Gastrocnemius medialis (tissue), 4 donors: Measurements from ENCODE around the gene CD48. TPM values are rescaled to one million over a fixed set of nuclear protein-coding genes. Genes with fewer than 3 reads are reported as not detected.
"Not testable (repeated sequence)": the region's sequence is repeated elsewhere in the genome, so short reads cannot be mapped to it uniquely, and the experiment has no call there.

Experiments used
- ATAC-seq, 2 donors: fragments of 150-250 bp; one replicate each; pipeline ENCODE4 v1.9.1; 2016
- DNase-seq, 2 donors: peaks; one replicate each; pipeline ENCODE4 v3.0.0-alpha.2; 2019
- H3K27ac ChIP-seq, 4 donors: fragments of 200-600 bp; sonication (generic); 1 replicate in 1 of 4; 2 replicates in 3 of 4; pipeline ENCODE4 v1.5.1; 2016 to 2018; ENCODE audit warnings: mild to moderate bottlenecking in 2 of 4, moderate library complexity in 1 of 4
- H3K27me3 ChIP-seq, 3 donors: fragments of 200-600 bp; sonication (generic) in 2 of 3; 1 replicate in 1 of 3; 2 replicates in 2 of 3; pipeline versions ENCODE4 v1.5.1 to v1.6.0; 2016 to 2019; ENCODE audit warnings: mild to moderate bottlenecking in 1 of 3, moderate library complexity in 1 of 3
- H3K36me3 ChIP-seq, 2 donors: fragments of 200-600 bp; sonication (generic) in 1 of 2; one replicate each; pipeline ENCODE4 v1.5.1; 2017 to 2018
- H3K4me1 ChIP-seq, 2 donors: fragments of 200-600 bp; sonication (generic) in 1 of 2; one replicate each; pipeline ENCODE4 v1.5.1; 2016 to 2017; ENCODE audit warnings: mild to moderate bottlenecking in 2 of 2
- H3K4me3 ChIP-seq, 4 donors: fragments of 200-600 bp; sonication (generic) in 3 of 4; 1 replicate in 1 of 4; 2 replicates in 3 of 4; pipeline ENCODE4 v1.5.1; 2016 to 2019; ENCODE audit warnings: mild to moderate bottlenecking in 2 of 4
- H3K9me3 ChIP-seq, 3 donors: fragments of 200-600 bp; sonication (generic) in 2 of 3; 1 replicate in 1 of 3; 2 replicates in 2 of 3; pipeline ENCODE4 v1.5.1; 2016 to 2019
- POLR2A ChIP-seq, 2 donors: fragments of 450-650 bp; IDR thresholded peaks; one replicate each; pipeline ENCODE4 v1.6.1; 2017; ENCODE audit warnings: antibody characterized with exemption in 2 of 2, mild to moderate bottlenecking in 2 of 2, moderate library complexity in 2 of 2
- in situ Hi-C, 4 donors: fragments of 200-750 bp; cut with MboI; loops; one replicate each; pipeline versions ENCODE4 v1.15.0 to v1.8.0; 2017; ENCODE audit warnings: low sequenced_read_pairs in 4 of 4
- intact Hi-C: fragments of 100-400 bp; cut with DNase I; formaldehyde crosslinking; loops from one replicate; pipeline ENCODE4 v1.15.1; 2023; ENCODE audit warnings: low total_unique reads
- total RNA-seq, 4 donors: library from RNA; depleted of rRNA; stranded (reverse); fragments of >200 nt; gene quantifications; one replicate each; pipeline versions ENCODE4 v1.1.0 to v1.2.3, GENCODE V29; 2016
- TF ChIP-seq, protein P1 (sequence below), 5 experiments: fragments of 450-650 bp in 3 of 5; fragments of 200-600 bp in 2 of 5; sonication (generic) in 2 of 5; IDR thresholded peaks in 4 of 5; conservative IDR thresholded peaks in 1 of 5; 1 replicate in 4 of 5; 2 replicates in 1 of 5; pipeline ENCODE4 v1.5.1; 2016 to 2019; ENCODE audit warnings: antibody characterized with exemption in 5 of 5, mild to moderate bottlenecking in 3 of 5, moderate library complexity in 3 of 5

The CD48 gene
- total RNA-seq, 4 donors from 2014 or later: 0.62 to 1.3 TPM; not detected in 2

DNA sequence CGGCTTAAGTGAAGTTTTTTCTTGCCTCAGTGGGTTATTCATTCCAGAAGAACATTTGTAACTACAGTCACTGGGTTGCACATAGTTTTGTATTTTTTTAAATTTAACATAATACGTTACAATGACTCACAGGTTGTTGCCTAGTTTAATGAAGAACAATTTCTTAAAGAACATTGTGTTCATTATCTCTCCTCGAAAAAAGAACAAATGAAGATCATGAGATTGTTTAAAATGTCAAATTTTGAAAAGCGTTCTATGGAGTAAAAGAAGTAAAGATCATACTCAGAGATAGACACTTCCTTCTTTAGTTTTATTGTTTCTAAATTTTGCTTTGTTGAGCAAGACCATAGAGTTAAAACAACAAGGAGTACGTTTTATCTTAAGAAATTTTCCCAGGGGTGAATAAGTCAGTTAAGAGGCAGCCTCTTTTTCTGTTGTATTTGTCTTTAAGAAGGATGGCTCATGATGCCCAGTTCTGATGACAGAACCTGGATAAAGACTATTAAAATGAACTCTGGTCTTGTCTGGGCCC lies 54.3 kb downstream of the CD48 start:
- Histone ChIP-seq H3K9me3 (no peaks in the 10 kb centered on the region), H3K36me3 (no peaks in the 10 kb centered on the region), H3K4me3 (no peak overlapping the region), H3K4me1 (no peaks in the 10 kb centered on the region), H3K27ac (no peak overlapping the region), H3K27me3 (no peaks in the 10 kb centered on the region)
- TF ChIP-seq, protein P1, sequence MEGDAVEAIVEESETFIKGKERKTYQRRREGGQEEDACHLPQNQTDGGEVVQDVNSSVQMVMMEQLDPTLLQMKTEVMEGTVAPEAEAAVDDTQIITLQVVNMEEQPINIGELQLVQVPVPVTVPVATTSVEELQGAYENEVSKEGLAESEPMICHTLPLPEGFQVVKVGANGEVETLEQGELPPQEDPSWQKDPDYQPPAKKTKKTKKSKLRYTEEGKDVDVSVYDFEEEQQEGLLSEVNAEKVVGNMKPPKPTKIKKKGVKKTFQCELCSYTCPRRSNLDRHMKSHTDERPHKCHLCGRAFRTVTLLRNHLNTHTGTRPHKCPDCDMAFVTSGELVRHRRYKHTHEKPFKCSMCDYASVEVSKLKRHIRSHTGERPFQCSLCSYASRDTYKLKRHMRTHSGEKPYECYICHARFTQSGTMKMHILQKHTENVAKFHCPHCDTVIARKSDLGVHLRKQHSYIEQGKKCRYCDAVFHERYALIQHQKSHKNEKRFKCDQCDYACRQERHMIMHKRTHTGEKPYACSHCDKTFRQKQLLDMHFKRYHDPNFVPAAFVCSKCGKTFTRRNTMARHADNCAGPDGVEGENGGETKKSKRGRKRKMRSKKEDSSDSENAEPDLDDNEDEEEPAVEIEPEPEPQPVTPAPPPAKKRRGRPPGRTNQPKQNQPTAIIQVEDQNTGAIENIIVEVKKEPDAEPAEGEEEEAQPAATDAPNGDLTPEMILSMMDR (IDR thresholded peaks at IDR 0.05 in 4 of 5, conservative IDR thresholded peaks at IDR 0.05 in 1 of 5): no peak
- no peak for TF ChIP-seq POLR2A (IDR thresholded peaks at IDR 0.05)
- in situ Hi-C loops (no loop called here), intact Hi-C loops (no loop called here)
- ATAC-seq (no peak), DNase-seq (no peak)

DNA sequence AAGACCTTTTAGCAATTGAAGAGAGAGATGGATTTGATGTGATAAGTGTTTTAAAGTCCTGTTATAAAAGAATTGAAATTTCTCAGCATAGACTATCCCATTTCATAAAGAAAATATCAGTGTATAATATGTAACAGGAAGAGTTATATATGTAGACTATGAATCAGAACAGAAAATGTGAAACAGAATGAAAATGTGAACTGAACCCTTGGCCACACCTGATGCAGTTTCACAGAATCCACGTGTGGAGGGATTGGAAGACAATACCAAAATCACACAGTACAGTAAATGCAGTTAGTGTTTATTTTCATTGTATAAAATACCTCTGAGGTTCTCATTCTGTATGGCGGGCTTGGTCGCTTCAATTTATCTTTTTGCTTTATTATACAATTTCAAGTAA lies 54.9 kb downstream of the CD48 start:
- H3K9me3 ChIP-seq: no peaks in the 10 kb centered on the region
- intact Hi-C loops (no loop called here), in situ Hi-C loops (no loop called here)
- no peaks in the 10 kb centered on the region for H3K27me3 ChIP-seq
- H3K4me3 ChIP-seq: no peak overlapping the region
- DNase-seq (no peak), ATAC-seq (no peak)
- no peaks in the 10 kb centered on the region for H3K4me1 ChIP-seq
- no peak overlapping the region for H3K27ac ChIP-seq
- H3K36me3 ChIP-seq: no peaks in the 10 kb centered on the region
- no peak for TF ChIP-seq POLR2A (IDR thresholded peaks at IDR 0.05)
- TF ChIP-seq, protein P1 (IDR thresholded peaks at IDR 0.05 in 4 of 5, conservative IDR thresholded peaks at IDR 0.05 in 1 of 5): no peak

DNA sequence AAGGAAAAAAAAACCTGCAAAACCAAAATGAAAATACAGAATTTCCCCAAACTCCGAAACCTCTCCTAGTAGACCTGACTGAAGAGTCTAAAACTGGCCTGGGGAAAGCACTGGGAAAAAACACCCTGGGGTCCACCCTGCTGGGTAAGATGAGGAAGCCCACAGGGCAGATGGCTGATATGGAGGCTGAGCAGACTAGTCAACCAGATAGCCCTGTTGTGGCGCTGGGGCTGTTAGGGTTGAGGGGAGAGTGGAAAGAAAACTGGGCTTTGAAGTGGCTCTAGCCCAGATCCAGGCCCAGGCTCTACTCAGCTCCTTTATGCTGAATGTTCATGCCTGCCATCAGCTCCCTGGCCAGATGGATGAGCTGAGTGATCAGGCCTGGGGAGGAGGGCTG lies 58.0 kb downstream of the CD48 start:
- Histone ChIP-seq H3K9me3 (no peaks in the 10 kb centered on the region), H3K27me3 (no peaks in the 10 kb centered on the region), H3K27ac (no peak overlapping the region), H3K36me3 (no peaks in the 10 kb centered on the region), H3K4me3 (no peak overlapping the region), H3K4me1 (no peaks in the 10 kb centered on the region)
- intact Hi-C loops: no loop called here
- in situ Hi-C loops: no loop called here
- no peak for ATAC-seq
- DNase-seq: no peak
- no peak for TF ChIP-seq POLR2A (IDR thresholded peaks at IDR 0.05)
- TF ChIP-seq, protein P1 (IDR thresholded peaks at IDR 0.05 in 4 of 5, conservative IDR thresholded peaks at IDR 0.05 in 1 of 5): no peak

DNA sequence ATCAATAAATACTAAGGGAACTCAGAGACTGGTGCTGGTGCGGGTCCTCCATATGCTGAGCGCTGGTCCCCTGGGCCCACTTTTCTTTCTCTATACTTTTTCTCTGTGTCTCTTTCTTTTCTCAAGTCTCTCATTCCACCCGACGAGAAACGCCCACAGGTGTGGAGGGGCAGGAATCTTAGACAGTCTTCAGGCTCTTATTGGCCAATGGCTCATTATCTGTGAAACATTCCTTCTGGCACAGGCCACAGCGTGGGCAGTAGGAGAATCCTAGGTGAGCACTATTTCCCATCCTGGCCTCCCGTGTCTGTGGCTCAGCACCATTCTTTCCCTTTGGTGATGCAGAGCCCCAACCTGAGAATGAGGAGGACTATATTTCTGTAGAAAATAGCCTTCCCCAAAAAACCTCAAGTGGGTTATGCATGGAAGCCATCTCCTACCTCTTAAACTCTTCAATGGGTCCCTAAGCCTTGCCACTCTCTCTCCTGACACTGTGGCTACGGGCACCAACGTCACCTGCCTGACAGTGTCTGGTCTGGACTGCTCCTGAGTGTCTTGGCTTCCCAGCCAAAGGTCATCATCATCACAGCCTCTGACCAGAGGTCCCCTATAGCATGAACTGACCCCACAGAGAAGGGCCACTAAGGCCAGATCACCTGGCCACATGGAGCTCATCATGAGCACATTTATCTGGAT lies 58.5 kb downstream of the CD48 start:
- in situ Hi-C loops (no loop called here), intact Hi-C loops (no loop called here)
- Histone ChIP-seq H3K27me3 (no peaks in the 10 kb centered on the region), H3K9me3 (no peaks in the 10 kb centered on the region), H3K27ac (no peak overlapping the region), H3K4me1 (no peaks in the 10 kb centered on the region), H3K36me3 (no peaks in the 10 kb centered on the region), H3K4me3 (no peak overlapping the region)
- DNase-seq: no peak
- no peak for TF ChIP-seq POLR2A (IDR thresholded peaks at IDR 0.05)
- TF ChIP-seq, protein P1 (IDR thresholded peaks at IDR 0.05 in 4 of 5, conservative IDR thresholded peaks at IDR 0.05 in 1 of 5): no peak
- ATAC-seq: no peak

DNA sequence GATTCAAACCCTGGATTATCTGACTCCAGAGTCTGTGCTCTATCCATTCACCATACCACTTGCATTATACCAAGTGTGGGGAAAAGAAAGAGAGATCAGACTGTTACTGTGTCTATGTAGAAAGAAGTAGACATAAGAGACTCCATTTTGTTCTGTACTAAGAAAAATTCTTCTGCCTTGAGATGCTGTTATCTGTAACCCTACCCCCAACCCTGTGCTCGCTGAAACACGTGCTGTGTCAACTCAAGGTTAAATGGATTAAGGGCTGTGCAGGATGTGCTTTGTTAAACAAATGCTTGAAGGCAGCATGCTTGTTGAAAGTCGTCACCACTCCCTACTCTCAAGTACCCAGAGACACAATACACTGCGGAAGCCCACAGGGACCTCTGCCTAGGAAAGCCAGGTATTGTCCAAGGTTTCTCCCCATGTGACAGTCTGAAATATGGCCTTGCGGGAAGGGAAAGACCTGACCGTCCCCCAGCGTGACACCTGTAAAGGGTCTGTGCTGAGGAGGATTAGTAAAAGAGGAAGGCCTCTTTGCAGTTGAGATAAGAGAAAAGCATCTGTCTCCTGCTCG lies 59.5 kb downstream of the CD48 start:
- H3K4me1 ChIP-seq, H3K9me3 ChIP-seq, H3K27ac ChIP-seq, ATAC-seq, DNase-seq, H3K4me3 ChIP-seq, intact Hi-C loops, in situ Hi-C loops, H3K36me3 ChIP-seq, H3K27me3 ChIP-seq: not testable (repeated sequence)
